Activated T-cell treated with anti-CD3 and anti-CD28 coated beads, Interleukin-2, amount 50 U/mL, for 48 hours (primary cell): ENCODE measurements around the gene SYT3.

Experiments used
- DNase-seq, 2 experiments: peaks; one replicate each; pipeline ENCODE4 v3.0.0-alpha.2; 2020

Gene SYT3

GRCh38 chr19:50639121-50640112 is at the start of gene SYT3:
SYT3 (minus strand) TSS chr19:50639881; CDS start chr19:50637411, 2,470 bp downstream.
- peak; percentile 39 to 50 for DNase-seq

- no peak for DNase-seq
Measured at GRCh38 chr19:50688766-50689165, 49.1 kb upstream of the SYT3 start.

GRCh38 chr19:50686310-50687032 is 46.8 kb upstream of the SYT3 start:
- no peak for DNase-seq

- DNase-seq: peak; percentile 90 to 92
Measured at GRCh38 chr19:50679177-50680125, 39.8 kb upstream of the SYT3 start.

GRCh38 chr19:50678323-50678722 is 38.6 kb upstream of the SYT3 start:
- no peak for DNase-seq

GRCh38 chr19:50677636-50678035 is 38.0 kb upstream of the SYT3 start:
- DNase-seq: no peak

GRCh38 chr19:50676625-50677197 is 37.0 kb upstream of the SYT3 start:
- no peak for DNase-seq

GRCh38 chr19:50673118-50673517 is 33.4 kb upstream of the SYT3 start:
- DNase-seq: no peak

GRCh38 chr19:50670102-50670380 is 30.4 kb upstream of the SYT3 start:
- DNase-seq: no peak

GRCh38 chr19:50669302-50670101 is 29.8 kb upstream of the SYT3 start:
- DNase-seq: peak; percentile 69

- no peak for DNase-seq
Measured at GRCh38 chr19:50668879-50669278, 29.2 kb upstream of the SYT3 start.

- no peak for DNase-seq
Measured at GRCh38 chr19:50668416-50668815, 28.7 kb upstream of the SYT3 start.

- no peak for DNase-seq
Measured at GRCh38 chr19:50667759-50668231, 28.1 kb upstream of the SYT3 start.

GRCh38 chr19:50667177-50667758 is 27.6 kb upstream of the SYT3 start:
- DNase-seq: no peak

- no peak for DNase-seq
Measured at GRCh38 chr19:50666346-50667176, 26.9 kb upstream of the SYT3 start.

- DNase-seq: no peak
Measured at GRCh38 chr19:50664204-50664603, 24.5 kb upstream of the SYT3 start.

GRCh38 chr19:50663482-50663790 is 23.8 kb upstream of the SYT3 start:
- DNase-seq: no peak

GRCh38 chr19:50662651-50663481 is 23.2 kb upstream of the SYT3 start:
- DNase-seq: no peak
